AG04449 (cell line): ENCODE measurements around the gene ARHGAP15.

Experiments used
- CTCF ChIA-PET: fragments of 350-600 bp; formaldehyde crosslinking; extraction: SDS; loops from one replicate; lab custom pipeline; 2021; ENCODE audit warnings: antibody characterized with exemption; lab: Yijun Ruan, JAX
- POLR2A ChIA-PET: fragments of 400-600, 350-600 bp; formaldehyde crosslinking; extraction: SDS; loops from one replicate; lab custom pipeline; 2020; ENCODE audit warnings: antibody characterized with exemption, inconsistent platforms; lab: Yijun Ruan, JAX
- DNase-seq: peaks from one replicate; pipeline ENCODE4 v3.0.0-alpha.2; 2010; ENCODE audit warnings: low read depth, low spot score
- H3K4me3 ChIP-seq: 2 replicates; pipeline ENCODE4 v1.5.1; 2011; ENCODE audit warnings: low read depth, mild to moderate bottlenecking, control low read depth, low read length
- TF ChIP-seq, protein P1 (sequence below): IDR thresholded peaks from one replicate; pipeline ENCODE4 v1.5.1; 2011; ENCODE audit warnings: mild to moderate bottlenecking, moderate library complexity, low read length, control low read depth, inconsistent platforms; ENCODE audit not compliant: insufficient read depth; ENCODE audit errors: missing control alignments

ARHGAP15 gene

DNA sequence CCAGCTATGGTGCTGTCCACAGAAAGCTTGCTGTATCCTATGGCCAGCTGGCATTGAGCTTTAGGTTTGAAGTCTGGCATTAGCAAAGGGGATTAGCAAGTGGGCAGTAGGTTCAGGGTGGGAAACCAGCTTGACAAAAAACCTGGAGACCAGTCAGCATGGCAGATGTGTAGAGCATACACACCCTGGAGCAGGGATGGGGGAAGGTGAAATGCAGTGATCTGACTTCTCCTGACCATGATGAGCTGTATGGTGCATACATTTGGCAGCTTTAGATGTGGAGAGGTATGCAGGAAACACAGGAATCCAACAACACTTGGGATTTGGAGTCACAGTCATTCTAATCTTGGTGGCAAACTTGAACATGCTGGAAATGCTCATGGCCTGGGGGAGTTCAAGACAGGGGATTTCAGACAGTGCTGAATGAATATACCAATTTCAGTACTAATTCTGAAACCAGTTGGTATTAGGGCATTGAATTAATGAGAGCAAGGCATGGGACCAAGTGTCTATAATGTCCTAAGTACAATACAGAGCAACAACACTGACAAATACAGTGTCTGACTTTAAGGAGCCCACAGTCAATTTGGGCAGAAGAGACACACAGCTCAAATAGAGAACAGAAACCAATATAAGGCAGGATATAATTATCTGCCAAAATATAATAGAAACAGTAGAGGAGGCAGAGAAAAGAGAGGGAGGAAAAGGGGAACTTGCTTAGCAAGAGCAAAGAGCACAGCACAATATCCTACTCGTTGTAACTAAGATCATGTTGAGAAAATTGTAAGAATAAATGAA lies 11.8 kb downstream of the ARHGAP15 start:
- POLR2A ChIA-PET: interaction anchor here (0.6 kb wide), 1 partner anchor 9 kb away, joined by 3 read pairs; no protein-coding TSS in a partner anchor
- CTCF ChIA-PET: no interaction called here
- H3K4me3 ChIP-seq: no peak overlapping the region
- DNase-seq: no peak
- TF ChIP-seq, protein P1, sequence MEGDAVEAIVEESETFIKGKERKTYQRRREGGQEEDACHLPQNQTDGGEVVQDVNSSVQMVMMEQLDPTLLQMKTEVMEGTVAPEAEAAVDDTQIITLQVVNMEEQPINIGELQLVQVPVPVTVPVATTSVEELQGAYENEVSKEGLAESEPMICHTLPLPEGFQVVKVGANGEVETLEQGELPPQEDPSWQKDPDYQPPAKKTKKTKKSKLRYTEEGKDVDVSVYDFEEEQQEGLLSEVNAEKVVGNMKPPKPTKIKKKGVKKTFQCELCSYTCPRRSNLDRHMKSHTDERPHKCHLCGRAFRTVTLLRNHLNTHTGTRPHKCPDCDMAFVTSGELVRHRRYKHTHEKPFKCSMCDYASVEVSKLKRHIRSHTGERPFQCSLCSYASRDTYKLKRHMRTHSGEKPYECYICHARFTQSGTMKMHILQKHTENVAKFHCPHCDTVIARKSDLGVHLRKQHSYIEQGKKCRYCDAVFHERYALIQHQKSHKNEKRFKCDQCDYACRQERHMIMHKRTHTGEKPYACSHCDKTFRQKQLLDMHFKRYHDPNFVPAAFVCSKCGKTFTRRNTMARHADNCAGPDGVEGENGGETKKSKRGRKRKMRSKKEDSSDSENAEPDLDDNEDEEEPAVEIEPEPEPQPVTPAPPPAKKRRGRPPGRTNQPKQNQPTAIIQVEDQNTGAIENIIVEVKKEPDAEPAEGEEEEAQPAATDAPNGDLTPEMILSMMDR: no peak

DNA sequence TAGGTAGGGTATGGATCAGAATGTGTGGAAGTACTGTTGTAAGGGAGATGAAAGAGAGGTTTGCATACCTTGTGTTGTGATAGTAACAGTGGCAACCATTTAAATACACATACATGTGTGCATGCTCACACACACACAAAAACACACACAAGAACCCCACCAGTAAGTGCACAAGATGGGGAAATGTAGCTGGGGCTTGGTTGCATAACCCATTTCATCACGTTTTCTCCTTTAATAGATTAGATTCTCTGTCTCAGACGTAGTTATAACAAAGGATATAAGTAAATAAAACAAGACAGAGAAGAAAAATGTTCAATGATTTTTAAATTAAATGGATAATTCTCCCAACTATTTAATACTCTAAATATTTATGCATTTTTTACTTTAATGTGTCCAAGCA lies 13.4 kb downstream of the ARHGAP15 start:
- no peak overlapping the region for H3K4me3 ChIP-seq
- CTCF ChIA-PET: no interaction called here

DNA sequence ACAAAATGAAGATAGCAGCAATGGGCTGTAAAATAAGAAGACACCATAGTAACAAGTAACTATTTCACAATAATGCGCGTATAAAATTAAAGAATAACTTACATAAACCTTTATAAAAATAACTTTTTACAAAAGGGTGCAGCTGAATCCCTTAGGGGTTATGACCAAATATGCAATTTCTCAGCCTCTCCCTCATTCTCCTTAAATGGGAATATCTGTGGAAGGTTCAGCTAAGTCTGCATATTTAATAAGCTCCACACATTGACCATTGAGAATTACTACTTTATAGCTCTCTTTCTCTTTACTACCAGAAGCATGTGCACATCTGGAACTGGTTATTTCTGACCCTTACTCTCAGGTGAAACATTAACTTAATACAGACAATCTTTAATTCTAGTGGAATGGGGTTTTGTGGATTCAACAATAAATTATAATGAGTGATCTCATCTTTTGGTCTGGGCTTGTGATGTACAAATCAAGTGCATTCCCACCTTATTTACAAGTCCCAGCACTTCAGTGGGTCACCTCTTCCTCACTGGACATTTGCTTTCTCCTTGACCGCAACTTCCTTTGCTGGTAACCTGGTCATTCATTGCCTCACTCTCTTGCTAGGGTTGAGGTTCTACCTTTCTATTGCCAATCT lies 15.7 kb downstream of the ARHGAP15 start:
- ChIA-PET POLR2A (no interaction called here), CTCF (no interaction called here)
- DNase-seq: no peak
- TF ChIP-seq, protein P1: no peak
- no peak overlapping the region for H3K4me3 ChIP-seq

More for the DNA sequence above, 13.4 kb downstream of the ARHGAP15 start:
- POLR2A ChIA-PET: no interaction called here
- no peak for DNase-seq
- TF ChIP-seq, protein P1: no peak

DNA sequence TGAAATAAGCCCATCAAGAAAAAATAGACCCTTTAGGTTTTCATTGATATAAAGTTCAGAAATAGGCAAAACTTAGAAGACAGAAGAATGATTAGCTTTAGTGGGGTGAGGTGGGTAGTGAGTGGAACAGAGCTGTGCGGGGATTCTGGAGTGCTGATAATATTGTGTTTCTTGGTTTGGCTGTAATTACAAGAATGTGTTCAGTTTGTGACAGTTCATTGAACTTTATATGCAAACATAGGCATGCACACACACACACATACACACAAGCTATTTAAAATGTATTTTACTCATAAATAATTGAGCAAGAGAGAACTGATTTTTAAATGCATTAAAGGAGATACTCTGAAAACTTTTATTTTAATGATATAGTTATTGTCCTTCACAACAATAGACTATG lies 17.1 kb downstream of the ARHGAP15 start:
- CTCF ChIA-PET: no interaction called here
- POLR2A ChIA-PET: no interaction called here
- no peak overlapping the region for H3K4me3 ChIP-seq
- no peak for DNase-seq
- TF ChIP-seq, protein P1: no peak

DNA sequence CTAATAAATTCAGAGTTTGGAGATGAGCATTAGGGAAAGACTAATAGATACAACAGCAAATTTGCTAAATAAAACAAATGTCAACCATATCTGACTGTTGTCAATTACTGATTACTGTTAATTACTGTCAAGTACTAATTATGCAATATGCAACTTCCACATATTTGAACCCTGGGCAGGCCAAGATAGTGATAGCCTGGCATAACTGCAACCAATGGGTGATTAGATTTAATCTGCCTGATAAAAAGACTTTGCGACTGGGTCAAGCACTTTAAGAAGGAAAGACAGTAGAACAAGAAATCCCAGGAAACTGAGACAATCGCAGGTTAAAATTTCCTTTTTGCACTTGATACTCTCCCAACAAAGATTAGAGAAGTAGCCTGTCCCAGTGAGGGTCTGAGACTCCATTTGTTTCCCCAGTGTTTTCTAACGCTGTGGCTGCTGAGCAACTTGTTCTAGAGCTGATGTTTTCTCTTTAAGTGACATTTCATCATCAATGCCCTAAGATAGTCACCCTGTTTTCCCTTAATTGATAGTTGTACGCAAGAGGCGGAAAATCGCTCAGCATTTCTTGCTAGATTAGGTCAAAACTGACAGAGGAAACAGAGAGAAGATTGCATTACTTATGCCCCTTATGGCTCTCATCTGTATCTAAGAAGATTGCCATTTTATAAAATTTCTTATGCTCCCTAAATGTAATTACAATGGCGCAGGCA lies 17.8 kb downstream of the ARHGAP15 start:
- no peak for DNase-seq
- POLR2A ChIA-PET: no interaction called here
- CTCF ChIA-PET: no interaction called here
- TF ChIP-seq, protein P1: no peak
- no peak overlapping the region for H3K4me3 ChIP-seq

DNA sequence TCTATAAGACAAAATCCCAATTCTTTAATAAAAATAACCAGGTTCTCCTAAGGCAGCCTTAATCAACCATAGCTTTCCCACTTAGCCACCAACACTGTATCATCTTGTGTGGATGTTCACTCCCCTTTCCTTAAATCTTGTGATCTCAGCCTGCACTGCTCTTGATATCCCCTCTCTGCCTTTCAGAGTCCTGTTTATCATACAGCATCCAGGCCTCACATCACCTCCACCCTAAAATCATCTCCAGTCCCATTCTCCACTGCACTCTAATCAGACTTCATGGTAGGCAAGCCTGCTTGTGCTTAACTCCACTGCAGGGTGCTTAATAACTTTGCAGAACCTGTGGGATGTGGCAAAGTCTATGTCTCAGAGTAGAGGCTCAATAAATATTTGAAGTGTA lies 18.8 kb downstream of the ARHGAP15 start:
- TF ChIP-seq, protein P1: no peak
- ChIA-PET CTCF (no interaction called here), POLR2A (no interaction called here)
- DNase-seq: no peak
- no peak overlapping the region for H3K4me3 ChIP-seq
